ENCODE results near the gene NPHP4. TPM values are rescaled to one million over a fixed set of nuclear protein-coding genes. Genes with fewer than 3 reads are reported as not detected.

NPHP4 gene
- total RNA-seq, 1 experiment from 2014 or later, result 2.4 TPM

DNA sequence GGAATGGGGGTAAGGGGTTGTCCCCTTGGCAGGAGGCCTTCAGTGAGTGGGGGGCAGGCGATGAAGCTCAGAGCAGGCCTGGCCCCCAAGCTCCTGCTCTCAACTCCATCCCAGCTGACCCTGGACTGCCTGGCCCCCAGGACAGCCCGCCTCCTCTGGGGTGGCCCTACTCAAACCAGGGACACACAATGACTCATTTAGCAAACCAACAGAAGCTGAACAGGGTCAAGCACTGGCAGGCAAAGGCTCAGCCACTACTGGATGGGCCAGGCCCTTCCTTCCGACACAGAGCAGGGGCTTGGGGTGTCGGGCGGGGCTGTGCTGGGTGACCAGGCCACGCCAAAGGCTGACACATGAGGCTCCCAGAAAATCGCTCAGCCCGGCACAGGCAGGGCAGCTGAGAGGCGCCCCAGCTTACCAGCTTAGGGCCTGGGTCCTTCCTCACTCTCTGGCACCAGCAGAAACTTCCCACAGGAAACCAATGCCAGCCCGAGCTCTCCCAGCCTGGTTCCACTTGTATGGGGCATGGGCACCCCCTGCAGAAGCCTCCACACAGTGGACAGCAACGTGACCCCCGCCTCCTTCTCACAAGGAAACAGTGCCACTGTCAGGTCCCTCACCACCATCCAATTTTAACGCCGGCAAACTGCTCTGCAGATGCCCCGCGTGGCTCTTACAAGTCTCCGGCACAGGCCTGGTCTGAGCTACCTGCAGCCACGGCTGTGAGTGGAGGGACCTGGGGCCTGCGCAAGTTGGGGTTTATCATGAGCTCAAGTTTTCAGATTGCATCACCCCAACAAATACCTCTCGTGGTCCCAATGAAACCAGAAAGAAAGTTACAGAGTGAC lies 114.3 kb downstream of the NPHP4 start:
- no peak for DNase-seq (ENCODE audit: low spot score)

DNA sequence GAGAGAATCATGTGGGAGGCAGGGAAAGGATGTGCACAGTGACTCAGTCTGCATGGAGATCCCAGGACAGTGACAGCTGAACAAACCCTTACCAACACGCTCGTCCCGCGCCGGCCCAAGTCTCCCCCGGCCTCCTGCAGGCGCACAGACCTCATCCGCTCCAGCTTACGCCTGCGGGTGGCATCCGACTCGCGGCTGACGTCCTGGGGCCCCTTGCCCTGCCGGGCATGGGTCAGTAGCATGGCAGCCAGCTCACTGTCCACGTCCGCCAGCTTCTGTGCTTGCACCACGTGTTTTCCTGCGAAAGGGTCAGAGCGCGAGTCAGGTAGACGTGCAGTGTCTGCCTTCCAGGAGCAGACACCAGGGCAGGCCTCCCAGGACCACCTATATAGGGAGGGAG lies 115.2 kb downstream of the NPHP4 start:
- DNase-seq (ENCODE audit: low spot score), result no peak

GRCh38 chr1:5876094-5876650 lies 116.1 kb downstream of the NPHP4 start:
- DNase-seq (ENCODE audit: low spot score), result no peak

DNA sequence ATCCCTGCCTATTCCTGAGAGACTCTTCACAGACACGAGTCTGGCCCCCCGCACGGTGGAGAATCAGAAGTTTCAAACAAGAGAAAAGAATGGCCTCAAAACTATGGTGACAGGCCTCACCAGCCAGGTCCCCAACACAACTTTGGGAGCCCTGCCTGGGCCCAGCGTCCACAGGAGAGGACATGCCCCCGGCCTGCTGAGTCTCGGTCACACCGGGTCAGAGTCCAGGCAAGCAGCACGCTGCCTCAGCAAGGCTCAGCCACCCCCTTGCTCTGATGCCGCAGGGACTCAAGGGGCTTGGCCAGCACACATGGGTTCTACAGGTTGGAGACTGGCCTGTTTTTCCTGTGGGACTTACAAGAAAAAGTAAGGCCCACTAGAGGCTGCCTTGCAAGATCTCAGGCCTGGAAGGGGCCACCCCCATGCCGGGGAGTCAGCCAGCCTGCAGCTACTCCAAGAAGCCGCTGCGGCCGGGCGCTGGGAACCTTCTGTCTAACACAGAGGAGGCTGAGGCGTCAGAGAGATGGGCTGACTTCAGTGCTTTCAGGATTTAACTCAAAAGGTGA lies 116.8 kb downstream of the NPHP4 start:
- no peak for DNase-seq (ENCODE audit: low spot score)

DNA sequence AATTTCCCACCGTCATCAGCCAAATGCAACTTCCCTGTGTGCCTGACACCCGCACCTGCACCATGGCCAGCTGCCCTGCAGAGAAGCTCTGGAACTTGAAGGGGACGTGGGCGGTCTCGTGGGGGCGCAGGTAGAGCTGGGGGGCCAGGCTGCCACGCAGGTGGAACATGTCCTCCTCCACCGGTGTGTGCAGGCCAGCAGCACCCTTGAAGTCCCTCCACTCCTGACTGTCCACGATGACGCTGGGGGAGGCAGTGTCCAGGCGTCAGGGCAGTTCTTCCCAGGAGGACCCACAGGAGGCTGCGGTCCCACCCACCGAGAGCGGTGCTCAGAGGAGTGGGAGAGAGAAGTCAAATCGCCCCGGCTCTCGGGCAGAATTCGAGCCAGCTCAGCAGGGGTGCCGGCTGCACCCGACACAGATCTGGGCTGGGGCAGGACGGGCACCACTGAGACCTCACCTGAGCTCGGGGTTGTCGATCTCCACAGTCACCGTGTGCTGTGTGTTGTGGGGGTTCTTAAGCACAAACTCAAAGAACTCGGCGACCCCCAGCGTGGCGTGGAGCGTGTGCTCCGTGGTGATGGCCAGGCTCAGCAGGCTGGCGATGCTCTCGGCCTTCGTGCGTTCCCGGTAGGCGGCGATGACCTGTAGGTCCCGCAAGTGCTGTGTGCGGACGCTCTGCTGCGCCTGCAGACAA lies 117.7 kb downstream of the NPHP4 start:
- DNase-seq (ENCODE audit: low spot score), result no peak

GRCh38 chr1:5873556-5873955 lies 118.7 kb downstream of the NPHP4 start:
- no peak for DNase-seq (ENCODE audit: low spot score)

GRCh38 chr1:5872886-5873285 lies 119.3 kb downstream of the NPHP4 start:
- DNase-seq (ENCODE audit: low spot score), result no peak

- DNase-seq (ENCODE audit: low spot score), result no peak
Measured at GRCh38 chr1:5868931-5869500, 123.2 kb downstream of the NPHP4 start.

DNA sequence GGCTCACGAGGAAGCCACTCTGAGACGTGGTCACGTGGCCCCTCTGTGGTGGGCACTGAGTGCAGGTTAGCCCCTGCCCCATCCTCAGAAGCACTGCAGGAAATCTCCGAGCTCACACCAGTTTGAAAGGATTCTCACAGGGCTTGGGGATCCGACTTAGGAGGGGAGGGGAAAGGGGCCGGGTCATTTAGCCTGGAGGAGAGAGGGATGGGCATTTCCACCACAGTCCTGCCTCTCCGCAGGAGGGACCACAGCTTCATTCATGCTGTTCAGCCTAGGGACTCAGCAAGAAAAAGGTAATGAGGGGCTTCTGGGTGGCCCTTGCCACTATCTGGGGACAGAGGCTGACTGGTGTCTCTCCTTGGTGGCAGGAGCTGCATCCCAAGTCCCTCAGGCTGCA lies 126.5 kb downstream of the NPHP4 start:
- DNase-seq (ENCODE audit: low spot score), result no peak

GRCh38 chr1:5865056-5865455 lies 127.2 kb downstream of the NPHP4 start:
- no peak for DNase-seq (ENCODE audit: low spot score)

DNA sequence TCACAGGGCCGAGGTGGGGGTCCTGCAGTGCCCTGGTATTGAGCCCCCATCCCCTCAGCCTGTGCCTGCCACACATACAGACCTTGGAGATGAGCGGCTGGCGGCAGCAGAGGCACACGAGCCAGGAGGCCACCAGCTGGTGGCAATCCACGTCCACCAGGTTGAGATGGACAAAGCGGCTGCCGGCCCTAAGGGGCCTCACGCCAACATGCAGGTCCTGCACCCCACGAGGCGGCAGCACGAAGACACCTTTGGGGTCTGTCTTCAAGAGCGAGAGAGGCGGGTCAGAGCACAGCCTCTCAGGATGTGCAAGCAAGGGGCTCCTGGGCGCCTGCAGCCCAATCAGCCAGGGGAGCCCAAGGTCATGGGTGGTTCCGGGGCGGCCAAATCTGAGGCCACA lies 128.0 kb downstream of the NPHP4 start:
- DNase-seq (ENCODE audit: low spot score), result no peak

GRCh38 chr1:5863238-5863637 lies 129.0 kb downstream of the NPHP4 start:
- no peak for DNase-seq (ENCODE audit: low spot score)

DNA sequence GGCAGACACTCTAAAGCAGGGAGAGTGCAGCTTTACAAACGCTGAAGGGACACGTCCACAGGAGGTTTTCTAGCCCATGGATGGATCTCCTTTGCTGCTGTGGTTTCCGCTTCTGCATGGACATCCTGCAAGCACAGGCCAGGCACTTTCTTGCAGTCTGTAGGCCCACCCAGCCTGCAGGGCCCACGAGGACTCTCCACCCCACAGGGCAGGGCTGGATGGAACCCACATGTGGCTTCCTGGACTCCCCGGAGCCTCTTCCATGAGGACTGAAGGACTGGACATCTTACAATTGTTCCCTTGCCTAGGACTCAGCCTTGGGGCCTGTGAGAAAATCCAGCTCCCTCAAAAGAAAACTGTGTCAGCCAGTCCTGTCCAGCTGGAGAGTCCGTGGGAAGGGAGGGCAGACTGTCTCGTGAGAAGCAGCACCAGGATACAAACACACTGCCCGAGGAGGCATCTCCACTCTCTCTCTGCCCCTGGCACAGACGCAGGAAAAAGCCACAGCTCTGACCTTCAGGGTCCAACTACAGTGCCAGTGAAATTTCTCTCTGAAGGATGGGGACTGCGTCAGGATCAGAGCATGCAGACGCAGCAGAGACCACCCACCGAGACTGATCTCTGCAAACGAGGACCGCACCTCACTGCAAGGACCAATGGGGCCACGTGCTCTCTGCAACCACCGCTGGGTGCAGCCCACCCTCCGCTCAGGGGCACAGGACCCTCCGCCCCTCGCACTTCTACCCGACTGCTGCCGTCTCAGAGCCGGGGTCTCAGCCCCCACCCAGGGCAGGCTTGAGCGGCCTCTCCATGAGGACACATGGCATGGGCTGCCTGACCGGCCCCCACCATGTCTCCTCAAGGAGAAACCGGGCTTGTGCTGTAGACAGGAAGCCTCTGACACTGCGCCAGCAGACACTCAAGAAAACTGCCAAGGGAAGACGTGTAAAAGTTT lies 130.1 kb downstream of the NPHP4 start:
- no peak for DNase-seq (ENCODE audit: low spot score)

DNA sequence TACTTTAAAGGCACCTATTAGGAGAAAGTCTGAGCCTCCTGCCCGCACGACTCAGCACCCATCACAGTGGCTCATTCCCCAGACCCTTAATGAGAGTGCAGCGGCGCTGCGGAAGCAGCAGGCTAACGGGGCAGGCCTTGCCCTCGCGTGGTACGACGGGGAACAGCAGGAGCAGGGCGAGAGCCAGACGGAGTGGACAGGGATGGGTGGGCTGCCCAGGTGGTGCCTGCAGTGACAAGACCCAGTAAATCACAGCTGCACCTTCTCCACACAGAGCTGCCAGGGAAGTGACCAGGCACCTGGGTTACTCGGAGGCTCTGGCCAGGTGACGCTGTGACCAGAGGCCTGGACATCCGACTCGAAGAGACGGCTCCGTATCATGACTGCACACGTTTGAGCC lies 131.9 kb downstream of the NPHP4 start:
- no peak for DNase-seq (ENCODE audit: low spot score)

DNA sequence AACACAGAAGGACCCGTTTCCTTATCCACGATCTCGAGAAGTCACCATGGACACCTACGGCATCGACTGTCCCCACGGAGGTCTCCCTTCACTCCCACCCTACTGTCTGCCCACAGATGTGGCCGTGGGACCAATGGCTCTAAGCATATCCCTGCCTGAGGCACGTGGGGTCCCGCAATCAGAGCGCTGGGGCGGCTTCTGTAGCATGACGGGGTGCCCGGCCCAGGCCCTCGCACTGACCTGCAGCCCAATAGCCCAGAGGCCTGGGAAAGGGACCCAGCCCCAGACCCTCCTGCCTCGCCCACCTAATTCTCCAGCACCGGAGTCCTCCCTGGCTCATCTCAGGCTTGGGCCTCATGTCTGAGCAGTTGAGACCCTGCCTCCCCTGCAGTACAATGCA lies 132.5 kb downstream of the NPHP4 start:
- DNase-seq (ENCODE audit: low spot score), result no peak

GRCh38 chr1:5858844-5859407 lies 133.3 kb downstream of the NPHP4 start:
- no peak for DNase-seq (ENCODE audit: low spot score)

DNA sequence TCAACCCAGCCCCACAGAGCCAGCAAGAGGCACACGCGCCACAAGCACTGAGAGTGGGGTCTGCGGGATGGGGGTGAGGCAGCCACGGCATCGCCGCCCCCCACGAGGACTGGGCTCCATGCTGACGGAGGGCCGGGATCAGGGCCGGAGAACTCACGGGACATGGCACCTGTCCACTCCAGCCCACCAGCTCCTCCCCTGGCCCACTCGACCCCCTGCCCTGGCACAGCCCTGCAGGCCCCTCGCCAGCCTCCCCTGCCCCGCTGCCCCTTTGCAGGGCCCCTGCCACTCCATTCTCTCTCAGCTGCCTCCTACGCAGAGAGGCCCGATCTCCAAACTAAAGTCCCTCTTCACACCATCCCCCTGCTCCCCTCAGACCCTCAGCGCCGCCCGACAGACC lies 134.0 kb downstream of the NPHP4 start:
- DNase-seq (ENCODE audit: low spot score), result no peak

- DNase-seq (ENCODE audit: low spot score), result no peak
Measured at GRCh38 chr1:5857508-5858090, 134.6 kb downstream of the NPHP4 start.

GRCh38 chr1:5857011-5857410 lies 135.2 kb downstream of the NPHP4 start:
- no peak for DNase-seq (ENCODE audit: low spot score)

- DNase-seq (ENCODE audit: low spot score), result no peak
Measured at GRCh38 chr1:5856246-5856815, 135.9 kb downstream of the NPHP4 start.
